Measurements from ENCODE around the gene TMEFF2. TPM values are rescaled to one million over a fixed set of nuclear protein-coding genes. Genes with fewer than 3 reads are reported as not detected.

TMEFF2 gene
- total RNA-seq, 2 donors from 2014 or later, result 0.09 TPM; not detected in 1

GRCh38 chr2:192208848-192209247, 14.1 kb upstream of the TMEFF2 start:
- no peak overlapping the region for H3K27ac Mint-ChIP-seq
- no peak overlapping the region for H3K4me3 Mint-ChIP-seq
- Histone ChIP-seq H3K27me3 (ENCODE audit: control insufficient read depth, insufficient read depth, low read length, poor library complexity, severe bottlenecking) (no peaks in the 10 kb centered on the region), H3K36me3 (ENCODE audit: control insufficient read depth, insufficient read depth, low read length) (no peaks in the 10 kb centered on the region), H3K27ac (ENCODE audit: low read depth, low read length) (no peak overlapping the region), H3K4me1 (ENCODE audit: control insufficient read depth, insufficient read depth, low read length) (no peaks in the 10 kb centered on the region), H3K9ac (ENCODE audit: extremely low read depth, low read length, poor library complexity, severe bottlenecking) (no peak overlapping the region), H3K9me3 (ENCODE audit: control insufficient read depth, low read length) (no peaks in the 10 kb centered on the region), H3K4me3 (ENCODE audit: low read length) (no peak overlapping the region)
- H3K27me3 Mint-ChIP-seq (ENCODE audit: insufficient read depth), result no peaks in the 10 kb centered on the region
- TF ChIP-seq CTCF (conservative IDR thresholded peaks at IDR 0.05), result no peak
- H3K9me3 Mint-ChIP-seq, result no peaks in the 10 kb centered on the region
- no peaks in the 10 kb centered on the region for H3K4me1 Mint-ChIP-seq
- no peaks in the 10 kb centered on the region for H3K36me3 Mint-ChIP-seq (ENCODE audit: low read depth)
- DNase-seq, result no peak

GRCh38 chr2:192206399-192206798, 11.7 kb upstream of the TMEFF2 start:
- no peak overlapping the region for H3K27ac Mint-ChIP-seq
- WGBS, 2 experiments (ENCODE audit: insufficient coverage in 1 of 2, insufficient read length in 1 of 2), result 96 to 97% methylated on average over 2 to 8 of the region's 9 CpGs

GRCh38 chr2:192203876-192204275, 9.1 kb upstream of the TMEFF2 start:
- DNase-seq, result no peak
- TF ChIP-seq CTCF (conservative IDR thresholded peaks at IDR 0.05), result no peak
- H3K9me3 Mint-ChIP-seq, result no peaks in the 10 kb centered on the region

More at GRCh38 chr2:192206399-192206798, 11.7 kb upstream of the TMEFF2 start:
- H3K9ac ChIP-seq (ENCODE audit: extremely low read depth, low read length, poor library complexity, severe bottlenecking), result no peak overlapping the region
- no peaks in the 10 kb centered on the region for H3K4me1 Mint-ChIP-seq
- DNase-seq, result no peak
- no peak overlapping the region for H3K4me3 ChIP-seq (ENCODE audit: low read length)
- H3K4me1 ChIP-seq (ENCODE audit: control insufficient read depth, insufficient read depth, low read length), result no peaks in the 10 kb centered on the region
- no peak overlapping the region for H3K4me3 Mint-ChIP-seq
- TF ChIP-seq CTCF (conservative IDR thresholded peaks at IDR 0.05), result no peak
- H3K36me3 Mint-ChIP-seq (ENCODE audit: low read depth), result no peaks in the 10 kb centered on the region
- H3K9me3 ChIP-seq (ENCODE audit: control insufficient read depth, low read length), result no peaks in the 10 kb centered on the region
- H3K27me3 ChIP-seq (ENCODE audit: control insufficient read depth, insufficient read depth, low read length, poor library complexity, severe bottlenecking), result no peaks in the 10 kb centered on the region
- H3K9me3 Mint-ChIP-seq, result no peaks in the 10 kb centered on the region
- H3K36me3 ChIP-seq (ENCODE audit: control insufficient read depth, insufficient read depth, low read length), result no peaks in the 10 kb centered on the region
- no peak overlapping the region for H3K27ac ChIP-seq (ENCODE audit: low read depth, low read length)
- H3K27me3 Mint-ChIP-seq (ENCODE audit: insufficient read depth), result no peaks in the 10 kb centered on the region

More at GRCh38 chr2:192203876-192204275, 9.1 kb upstream of the TMEFF2 start:
- no peaks in the 10 kb centered on the region for H3K4me1 ChIP-seq (ENCODE audit: control insufficient read depth, insufficient read depth, low read length)
- no peaks in the 10 kb centered on the region for H3K9me3 ChIP-seq (ENCODE audit: control insufficient read depth, low read length)
- Mint-ChIP-seq H3K27me3 (ENCODE audit: insufficient read depth) (peaks cover 8% of the 10 kb centered on the region), H3K4me3 (no peak overlapping the region), H3K36me3 (ENCODE audit: low read depth) (no peaks in the 10 kb centered on the region), H3K27ac (no peak overlapping the region), H3K4me1 (no peaks in the 10 kb centered on the region)
- peaks cover 14% of the 10 kb centered on the region for H3K27me3 ChIP-seq (ENCODE audit: control insufficient read depth, insufficient read depth, low read length, poor library complexity, severe bottlenecking)
- no peaks in the 10 kb centered on the region for H3K36me3 ChIP-seq (ENCODE audit: control insufficient read depth, insufficient read depth, low read length)
- H3K27ac ChIP-seq (ENCODE audit: low read depth, low read length), result no peak overlapping the region
- no peak overlapping the region for H3K4me3 ChIP-seq (ENCODE audit: low read length)
- H3K9ac ChIP-seq (ENCODE audit: extremely low read depth, low read length, poor library complexity, severe bottlenecking), result no peak overlapping the region
- 82% methylated on average over 1 of the region's 1 CpG; no CpG with 5 or more reads in 1 of the 2 experiments for WGBS, 2 experiments (ENCODE audit: insufficient coverage in 1 of 2, insufficient read length in 1 of 2)
